ENCODE data around the gene SETBP1.

The SETBP1 gene

GRCh38 chr18:44916429-44917207, 235.9 kb downstream of the SETBP1 start:
- no peak for DNase-seq

DNA sequence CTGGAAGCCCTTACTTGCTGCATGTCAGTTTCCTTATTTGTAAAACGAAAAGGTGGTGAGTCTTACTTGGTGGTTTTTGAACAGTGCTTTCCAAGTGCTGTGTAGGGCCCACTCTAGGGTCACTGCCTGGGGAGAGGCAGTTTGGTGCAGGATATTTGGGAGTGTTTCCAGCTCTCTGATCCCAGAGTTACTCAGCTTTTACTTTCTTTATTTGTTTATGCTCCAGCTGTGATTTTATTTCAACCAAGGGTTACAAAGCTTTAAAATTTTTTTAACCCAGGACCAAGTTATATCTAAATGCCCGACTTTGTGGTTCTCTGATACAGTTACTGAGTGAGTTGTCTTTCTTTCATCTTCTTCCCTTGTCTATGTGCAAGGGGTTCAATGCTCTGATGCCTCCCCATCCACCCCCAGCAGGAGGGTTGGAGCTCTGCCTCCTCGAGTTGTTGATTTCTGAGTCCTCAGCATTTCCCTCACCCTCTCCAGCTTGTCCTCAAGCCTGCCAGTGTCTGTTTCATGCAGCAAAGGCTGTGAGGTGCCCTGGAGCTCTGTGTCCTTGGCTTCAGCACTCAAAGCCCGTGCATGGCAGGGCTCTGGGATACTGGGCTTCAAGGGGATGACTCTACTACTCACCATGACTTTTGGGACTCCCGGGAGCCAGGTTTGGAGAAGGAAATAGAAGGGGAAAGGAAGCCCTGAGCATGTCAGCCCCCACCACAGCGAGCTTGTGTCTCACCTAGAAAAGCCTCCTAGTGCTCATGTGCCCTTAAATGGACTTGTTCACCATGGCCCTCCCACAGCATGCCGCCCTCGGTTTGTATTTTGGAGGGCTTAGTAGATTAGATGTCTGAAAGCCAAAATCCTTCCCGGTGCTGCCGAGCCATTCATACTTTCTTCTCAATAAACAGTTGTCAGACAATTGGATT, 236.8 kb downstream of the SETBP1 start:
- no peak for DNase-seq

DNA sequence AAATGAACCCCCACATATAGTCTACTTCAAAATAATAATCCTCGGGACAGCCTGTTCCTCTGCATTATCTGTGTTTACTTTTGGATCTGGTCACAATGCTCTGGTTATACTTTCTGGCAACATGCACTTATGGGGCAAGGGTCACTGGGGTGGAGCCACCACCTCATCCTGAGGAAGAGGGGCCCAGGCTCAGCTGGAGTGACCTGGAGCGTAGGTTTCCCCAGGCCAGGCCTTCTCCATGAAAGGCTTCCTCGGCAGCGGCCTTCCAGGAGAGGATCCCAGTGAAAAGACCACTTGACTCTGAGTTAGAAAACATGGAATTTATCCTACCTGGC, 237.4 kb downstream of the SETBP1 start:
- no peak for DNase-seq

GRCh38 chr18:44920441-44920840, 239.8 kb downstream of the SETBP1 start:
- DNase-seq: no peak

DNA sequence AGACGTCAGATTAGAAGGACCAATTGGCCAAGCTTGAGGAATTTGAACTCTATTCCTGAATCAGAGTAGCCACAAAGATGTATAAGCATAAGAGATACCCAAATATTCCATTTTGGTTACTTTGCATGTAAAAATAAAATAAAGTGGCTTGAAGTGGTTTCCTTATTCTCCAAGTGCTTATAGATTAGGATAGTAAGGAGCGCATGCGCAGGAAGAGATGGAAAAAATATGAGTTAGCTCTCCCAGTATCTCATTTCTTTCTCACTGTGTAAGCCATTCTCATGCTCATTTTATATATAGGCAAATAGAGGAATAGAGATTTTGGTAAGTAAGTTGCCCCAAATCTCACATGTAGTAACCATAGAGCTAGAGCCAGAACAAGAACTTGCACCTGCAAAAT, 241.3 kb downstream of the SETBP1 start:
- DNase-seq: no peak

DNA sequence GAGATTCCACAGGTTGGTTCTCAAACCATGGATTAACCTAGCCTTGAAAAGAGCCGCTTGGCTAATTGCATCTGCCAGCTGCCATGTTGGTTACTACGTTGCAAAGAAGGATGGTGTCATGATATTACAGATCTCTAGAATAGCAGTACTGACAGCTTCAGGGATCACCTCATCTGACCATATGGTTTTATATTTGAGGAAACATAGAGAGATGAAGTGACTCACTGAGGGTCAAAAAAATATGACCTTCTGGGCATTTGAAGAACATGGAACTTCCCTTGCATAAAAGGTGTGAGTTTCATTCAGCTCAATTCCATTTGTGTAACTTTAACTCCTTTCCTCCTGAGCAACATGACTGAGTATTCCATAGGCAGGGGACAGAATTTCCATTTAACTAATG, 242.3 kb downstream of the SETBP1 start:
- no peak for DNase-seq

GRCh38 chr18:44924785-44925499, 244.3 kb downstream of the SETBP1 start:
- DNase-seq: no peak

- no peak for DNase-seq
Measured at GRCh38 chr18:44927127-44927849, 246.6 kb downstream of the SETBP1 start.

GRCh38 chr18:44934901-44935300, 254.2 kb downstream of the SETBP1 start:
- DNase-seq: no peak

GRCh38 chr18:44935455-44935854, 254.8 kb downstream of the SETBP1 start:
- no peak for DNase-seq

DNA sequence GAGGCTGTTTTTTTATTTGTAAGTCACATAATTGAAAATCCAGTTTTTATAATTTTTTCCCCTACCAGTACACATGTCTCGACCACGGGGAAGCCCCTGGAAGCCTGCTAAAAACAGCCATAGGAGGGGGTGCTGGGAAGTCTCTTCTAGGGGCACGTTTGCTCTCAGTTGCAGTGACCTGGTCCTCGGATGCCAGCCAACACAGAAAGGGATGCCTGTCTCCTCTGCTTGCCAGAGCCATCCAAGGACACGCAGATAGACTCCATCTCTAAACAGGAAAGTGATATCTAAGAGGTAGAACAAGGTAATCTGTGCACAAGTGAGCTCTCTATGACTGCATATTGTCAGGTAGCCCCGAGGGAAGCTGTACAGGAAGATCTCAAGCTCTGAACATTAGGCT, 255.8 kb downstream of the SETBP1 start:
- DNase-seq: no peak

DNA sequence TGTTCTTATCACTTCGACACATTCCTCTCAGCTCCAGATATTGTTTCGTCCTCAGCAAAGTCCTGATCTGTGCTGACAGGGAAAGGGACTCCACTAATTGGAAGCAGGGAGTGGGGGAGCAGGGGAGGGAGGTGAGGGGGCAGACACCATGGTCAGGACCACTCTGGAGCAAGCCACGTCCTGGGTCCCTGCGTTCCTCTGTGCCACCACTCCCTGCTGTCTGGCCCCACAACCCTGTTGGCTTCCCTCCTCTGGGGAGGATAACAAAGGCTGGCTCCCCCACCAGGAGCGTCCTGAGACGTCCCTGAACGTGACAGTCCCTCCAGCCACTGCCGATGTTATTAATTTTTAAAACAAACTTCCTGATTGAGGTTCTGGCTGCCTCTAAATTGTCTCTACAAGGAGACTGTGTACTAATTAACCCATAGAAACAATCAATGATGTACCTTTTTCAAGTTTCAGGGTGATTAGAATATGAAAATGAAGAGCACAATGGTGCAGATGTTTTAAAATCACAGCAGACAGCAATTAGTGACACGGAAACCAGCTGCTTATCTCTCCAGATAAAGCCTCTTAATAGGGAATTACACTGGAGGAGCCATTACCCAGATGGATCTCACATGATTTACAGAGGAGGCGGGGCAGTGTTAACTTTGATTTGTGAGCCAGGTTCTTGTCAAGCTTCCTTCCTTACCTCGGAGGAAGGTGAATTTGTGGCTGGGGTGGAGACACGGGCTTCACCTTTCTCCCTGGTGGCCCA, 257.5 kb downstream of the SETBP1 start:
- no peak for DNase-seq

DNA sequence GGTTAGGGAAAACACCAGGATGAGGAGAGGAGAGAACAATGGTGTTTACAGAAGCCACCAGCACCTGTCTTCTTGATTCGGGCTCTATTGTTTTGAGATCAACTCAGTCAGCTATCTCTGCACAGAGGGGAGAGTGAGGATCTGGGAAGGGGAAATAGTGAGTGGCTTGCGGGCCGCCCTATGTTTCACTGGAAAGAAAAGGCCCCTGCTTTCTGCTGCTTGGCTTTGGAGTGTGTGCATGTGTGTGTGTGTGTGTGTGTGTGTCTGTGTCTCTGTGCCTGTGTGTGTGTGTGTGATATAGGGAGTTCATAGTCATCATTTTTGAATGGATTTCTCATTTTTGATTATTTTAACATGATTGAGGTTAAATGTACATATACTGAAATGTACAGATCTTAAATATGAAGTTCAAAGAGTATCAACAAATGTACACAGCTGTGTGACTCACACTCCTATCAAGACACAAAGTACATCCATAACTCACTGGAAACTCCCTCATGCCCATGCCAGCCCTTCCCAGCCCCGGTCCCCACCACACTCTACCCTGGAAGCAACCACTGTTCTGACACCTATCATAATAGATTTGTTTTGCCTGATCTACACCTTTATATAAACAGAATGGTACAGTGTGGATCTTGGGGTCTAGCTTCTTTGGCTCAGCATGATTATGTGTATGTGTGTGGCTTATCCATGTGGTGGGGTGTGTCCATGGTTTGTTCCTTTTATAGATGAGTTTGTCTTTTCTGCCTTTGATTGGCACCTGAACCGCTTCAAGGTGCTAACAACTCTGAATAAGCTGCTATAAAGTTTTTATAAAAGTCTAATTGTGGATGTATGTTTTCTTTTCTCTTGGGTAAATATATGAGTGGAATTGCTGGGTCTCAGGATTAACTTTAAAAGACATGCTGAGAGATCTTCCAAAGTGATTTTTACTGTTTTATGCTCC, 258.3 kb downstream of the SETBP1 start:
- no peak for DNase-seq

DNA sequence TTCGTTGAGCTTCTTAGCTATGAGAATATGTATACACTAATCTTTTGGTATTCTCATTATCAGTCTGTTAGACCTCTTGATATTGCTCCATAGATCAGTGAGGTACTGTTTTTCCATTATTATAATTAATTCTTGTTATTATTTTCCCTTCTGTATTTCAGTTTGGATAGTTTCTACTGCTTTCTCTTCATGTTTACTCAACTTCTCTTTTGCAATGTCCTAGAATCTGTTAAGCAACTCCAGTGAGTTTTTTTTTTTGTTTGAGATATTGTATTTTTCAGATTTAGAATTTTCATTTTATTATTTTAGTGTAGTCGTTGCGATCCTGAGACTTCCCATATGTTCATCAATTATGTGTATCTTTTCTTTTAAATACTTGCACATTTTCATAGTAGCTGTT, 260.8 kb downstream of the SETBP1 start:
- no peak for DNase-seq

DNA sequence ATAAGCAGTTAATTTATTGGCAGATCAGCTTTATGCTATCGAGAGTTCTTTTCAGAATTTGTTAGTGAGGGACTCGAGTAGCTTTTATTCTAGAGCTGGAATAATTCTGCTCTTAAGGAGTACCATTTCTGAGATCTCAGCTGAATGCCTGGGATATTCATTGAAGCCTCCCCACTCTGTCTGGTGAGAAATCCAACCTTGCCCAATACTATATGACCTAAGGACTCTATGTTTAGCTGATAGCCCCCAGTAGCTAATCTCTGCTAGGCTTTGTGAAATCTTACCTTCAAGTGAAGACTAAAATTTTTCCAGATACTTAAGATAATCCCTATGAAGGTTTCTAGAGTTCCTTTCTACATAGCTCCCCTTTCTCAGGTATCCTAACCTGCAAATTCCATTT, 261.4 kb downstream of the SETBP1 start:
- DNase-seq: no peak

DNA sequence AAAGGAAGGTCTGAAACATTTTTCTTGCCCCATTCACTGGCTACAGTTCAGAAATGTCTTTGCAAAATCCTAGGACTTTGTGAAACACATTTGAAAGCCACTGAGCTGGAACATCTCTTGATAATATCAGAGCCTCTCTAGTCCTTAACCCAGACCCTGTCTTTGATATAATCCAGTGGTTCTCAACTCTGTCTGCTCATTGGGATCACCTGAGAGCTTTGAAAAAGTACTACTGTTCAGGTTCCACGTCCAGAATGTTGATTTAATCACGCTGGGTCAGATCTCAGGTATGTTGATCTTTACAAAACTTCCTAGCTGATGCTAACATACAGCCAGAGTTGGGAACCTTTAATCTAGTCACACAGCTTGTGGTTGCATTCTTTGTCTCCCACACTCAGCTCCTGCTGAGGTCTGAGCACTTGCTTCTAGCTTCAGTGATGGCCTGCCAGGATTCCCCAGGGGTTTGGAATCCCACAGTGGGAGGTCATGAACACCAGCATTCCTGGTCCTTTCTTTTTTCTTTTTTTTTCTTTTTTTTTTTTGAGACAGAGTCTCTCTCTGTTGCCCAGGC, 262.7 kb downstream of the SETBP1 start:
- no peak for DNase-seq

DNA sequence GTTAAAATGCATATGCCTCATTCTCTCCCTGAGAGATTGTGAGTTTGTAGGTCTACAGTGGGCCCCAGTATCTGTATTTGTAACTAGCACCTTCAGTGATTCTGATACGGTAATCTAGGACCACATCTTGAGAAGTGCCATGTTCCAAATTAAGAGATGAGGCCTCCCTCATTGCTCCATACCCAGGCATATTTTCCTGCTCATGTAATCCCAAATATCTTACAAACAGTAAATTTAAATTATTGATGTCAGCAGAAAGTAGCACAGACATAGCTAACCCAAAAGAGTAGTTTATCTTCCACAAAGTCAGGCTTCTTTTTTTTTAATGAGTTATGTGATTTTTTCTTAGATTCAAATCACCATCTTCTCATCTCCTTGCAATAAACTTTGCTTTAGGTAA, 263.8 kb downstream of the SETBP1 start:
- DNase-seq: no peak

- no peak for DNase-seq
Measured at GRCh38 chr18:44945888-44946401, 265.3 kb downstream of the SETBP1 start.

DNA sequence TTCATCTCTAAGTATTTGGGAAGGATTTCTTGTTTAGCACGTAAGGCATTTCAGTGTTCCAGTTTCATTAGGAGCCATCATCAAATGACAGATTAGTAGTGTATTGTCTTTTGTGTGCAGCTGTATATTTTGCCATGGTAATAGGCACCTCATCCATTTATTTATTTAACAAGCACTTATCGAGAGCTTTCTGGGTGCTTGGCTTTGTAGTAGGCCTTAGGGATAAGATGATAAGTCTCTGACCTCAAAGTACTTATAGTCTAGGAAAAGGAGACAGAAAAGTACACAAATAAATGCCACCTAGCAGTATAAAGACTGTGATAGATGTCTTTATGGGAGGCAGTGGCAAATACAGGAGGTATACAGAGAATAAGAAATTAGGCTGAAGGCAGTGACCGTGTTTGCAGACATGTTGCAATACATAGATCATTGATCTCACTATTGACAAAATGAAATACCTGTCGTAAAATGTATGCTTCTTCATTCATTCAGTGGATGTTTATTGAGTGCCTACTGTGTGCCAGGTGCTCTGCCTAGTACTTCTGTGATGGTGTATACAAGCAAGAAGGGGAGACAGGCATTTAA, 265.9 kb downstream of the SETBP1 start:
- no peak for DNase-seq

DNA sequence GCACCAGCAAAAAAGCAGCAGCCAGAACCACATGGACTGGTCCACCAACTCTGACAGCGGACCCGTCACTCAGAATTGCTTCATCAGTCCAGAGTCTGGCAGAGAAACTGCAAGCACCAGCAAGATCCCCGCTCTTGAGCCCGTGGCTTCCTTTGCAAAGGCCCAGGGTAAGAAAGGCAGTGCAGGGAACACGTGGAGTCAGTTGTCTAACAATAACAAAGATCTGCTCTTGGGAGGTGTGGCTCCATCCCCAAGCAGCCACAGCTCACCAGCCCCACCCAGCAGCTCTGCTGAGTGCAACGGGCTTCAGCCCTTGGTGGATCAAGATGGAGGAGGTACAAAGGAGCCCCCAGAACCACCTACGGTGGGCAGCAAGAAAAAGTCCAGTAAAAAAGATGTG, 269.3 kb downstream of the SETBP1 start:
- no peak for DNase-seq

Measured in GF-D8 (cell line).